HG03159 (cell line): ENCODE results near the gene LHX8.
A peak's percentile ranks its signal among the peaks of the same experiment; 100 is the strongest.
"Not testable (repeated sequence)": the region's sequence is repeated elsewhere in the genome, so short reads cannot be mapped to it uniquely, and the experiment has no call there.

Experiments used
- ATAC-seq: cut with Tn5 transposase; IDR thresholded peaks from one replicate; pipeline ENCODE4 v1.9.1; 2021; ENCODE audit warnings: mild to moderate bottlenecking, moderate library complexity; ENCODE audit not compliant: unreplicated experiment

The LHX8 gene

DNA sequence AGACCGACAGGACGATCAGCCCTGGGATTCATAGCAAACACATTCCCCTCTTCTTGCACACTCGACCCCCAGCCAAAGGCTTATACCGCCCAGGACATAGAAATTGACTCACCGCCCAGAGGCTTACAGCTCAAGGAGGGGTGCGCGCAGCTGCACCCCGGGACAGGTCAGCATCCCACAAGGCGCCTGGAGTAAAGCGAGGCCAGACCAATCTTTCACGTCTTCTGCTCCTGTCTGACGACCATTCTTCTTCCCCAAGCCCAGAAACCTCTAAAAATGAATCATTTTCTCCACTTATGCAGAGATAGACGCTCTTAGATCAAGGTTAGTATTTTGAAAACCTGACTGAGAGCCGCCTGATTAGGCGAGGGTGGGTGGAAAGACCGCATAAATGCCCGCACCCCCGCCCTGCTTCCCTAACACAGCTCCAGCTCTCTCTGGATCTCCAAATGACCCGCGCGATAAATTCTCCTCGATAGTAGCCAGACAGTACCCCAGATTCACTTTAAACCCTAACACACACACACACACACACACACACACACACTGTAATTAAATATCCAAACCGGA, 1.9 kb upstream of the LHX8 start:
- no peak for ATAC-seq

DNA sequence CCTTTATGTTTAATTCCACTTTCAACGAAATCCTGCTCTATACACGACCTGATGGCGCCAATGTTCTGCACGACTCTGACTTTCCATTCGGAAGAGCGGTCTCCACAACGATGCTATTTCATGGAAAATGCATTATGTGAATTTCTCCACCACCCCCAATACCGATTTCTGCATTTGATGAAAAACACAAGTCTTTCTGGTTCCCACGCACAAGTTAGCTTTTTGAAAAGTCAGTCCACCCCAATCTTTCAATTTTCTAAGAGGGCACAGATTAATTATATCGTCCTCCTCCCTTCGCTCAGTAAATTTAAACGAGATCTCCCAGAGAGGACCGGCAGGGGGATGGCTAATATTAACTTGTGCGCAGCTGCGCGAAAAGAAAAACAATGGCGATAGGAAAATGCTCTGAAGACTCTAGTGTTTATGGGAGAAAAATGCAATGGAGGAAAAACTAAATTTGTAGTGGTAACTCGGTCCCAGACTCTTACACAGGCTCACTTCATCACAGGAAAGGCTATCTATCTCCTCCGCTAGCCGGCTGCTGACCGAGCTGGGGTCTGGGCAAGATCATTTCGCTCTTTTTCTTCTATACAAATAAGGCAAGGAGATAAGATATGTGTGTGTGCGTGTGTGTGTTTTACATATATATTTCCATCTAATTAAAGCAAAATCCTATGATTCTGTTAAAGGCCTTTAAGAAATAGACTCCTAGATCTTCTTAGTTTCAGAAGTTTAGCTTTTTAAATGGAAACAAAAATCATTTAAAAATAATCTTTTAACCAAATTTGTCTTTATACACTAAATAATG, 1.2 kb upstream of the LHX8 start:
- no peak for ATAC-seq

DNA sequence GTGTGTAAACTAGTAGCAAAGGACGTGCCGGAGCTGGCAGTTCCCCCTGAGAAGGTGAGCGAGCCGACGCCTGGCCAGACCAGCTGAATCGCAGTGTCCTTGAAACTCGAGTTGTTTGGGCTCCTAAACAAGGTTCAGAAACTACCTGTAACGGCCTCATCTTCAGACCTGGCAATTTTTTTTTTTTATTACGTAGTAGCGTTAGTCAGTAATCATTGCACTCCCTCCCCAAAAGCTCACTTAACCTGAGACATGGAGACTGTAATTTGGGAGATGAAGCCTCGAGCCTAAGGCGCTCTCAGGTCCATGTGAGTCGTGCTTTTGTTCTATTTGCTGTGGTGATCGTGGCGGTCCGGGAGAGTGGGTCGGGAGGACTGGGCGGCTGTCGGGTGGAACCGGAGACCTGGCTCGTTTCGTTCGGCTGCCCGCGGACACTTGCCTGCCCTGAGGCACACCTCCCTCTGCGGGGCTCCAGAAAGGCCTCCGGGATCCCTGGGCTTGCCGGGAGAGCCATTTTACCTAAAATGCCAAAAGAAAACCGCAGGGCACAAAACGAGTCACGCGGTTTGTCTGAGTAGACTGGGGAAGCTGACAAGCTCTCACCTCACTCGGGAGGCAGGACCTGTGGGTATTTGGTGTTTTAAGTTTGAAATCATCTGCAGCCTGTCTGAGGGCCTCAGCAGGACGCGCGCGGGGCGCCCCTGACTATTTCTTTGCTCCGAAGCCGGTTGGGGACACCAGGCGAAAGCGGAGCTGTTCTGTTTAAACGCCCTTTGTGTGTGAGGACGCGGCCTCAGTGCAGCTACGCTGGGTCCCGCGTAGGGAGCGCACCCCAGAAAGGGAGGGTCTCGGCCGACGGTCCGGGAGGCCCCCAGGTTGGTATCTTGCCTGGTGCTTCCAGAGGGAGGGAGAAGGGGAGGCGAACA, 722 bp downstream of the LHX8 start:
- ATAC-seq: no peak

DNA sequence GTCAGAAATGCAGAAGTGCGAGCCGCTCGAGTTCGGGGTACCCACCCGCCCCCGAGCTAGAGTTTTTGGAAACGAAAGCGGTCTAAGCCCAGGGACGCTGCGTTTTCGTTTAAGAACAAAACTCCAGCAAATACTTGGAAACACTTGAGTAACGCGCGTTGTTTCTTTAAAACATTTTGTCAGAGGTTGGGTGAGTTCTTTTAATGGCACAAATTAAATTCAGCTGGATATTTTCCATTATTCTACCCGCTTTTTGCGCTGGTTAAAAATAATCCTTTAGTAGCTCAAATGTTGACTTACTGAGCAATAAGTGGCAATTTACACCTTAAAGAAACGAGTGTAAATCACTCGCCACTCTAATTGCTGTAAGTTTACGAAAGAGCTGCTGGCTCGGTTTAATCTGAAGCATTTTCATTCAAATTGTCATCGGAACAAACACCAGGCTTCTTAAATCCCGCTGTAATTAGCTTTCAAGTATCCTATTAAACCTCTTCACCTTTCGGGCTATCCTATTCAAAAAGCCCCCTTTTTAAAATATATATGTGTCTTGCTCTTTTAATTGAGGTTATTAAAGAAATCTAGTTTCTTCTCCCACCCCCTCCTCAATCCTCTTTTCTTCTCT, 1.5 kb downstream of the LHX8 start:
- no peak for ATAC-seq

DNA sequence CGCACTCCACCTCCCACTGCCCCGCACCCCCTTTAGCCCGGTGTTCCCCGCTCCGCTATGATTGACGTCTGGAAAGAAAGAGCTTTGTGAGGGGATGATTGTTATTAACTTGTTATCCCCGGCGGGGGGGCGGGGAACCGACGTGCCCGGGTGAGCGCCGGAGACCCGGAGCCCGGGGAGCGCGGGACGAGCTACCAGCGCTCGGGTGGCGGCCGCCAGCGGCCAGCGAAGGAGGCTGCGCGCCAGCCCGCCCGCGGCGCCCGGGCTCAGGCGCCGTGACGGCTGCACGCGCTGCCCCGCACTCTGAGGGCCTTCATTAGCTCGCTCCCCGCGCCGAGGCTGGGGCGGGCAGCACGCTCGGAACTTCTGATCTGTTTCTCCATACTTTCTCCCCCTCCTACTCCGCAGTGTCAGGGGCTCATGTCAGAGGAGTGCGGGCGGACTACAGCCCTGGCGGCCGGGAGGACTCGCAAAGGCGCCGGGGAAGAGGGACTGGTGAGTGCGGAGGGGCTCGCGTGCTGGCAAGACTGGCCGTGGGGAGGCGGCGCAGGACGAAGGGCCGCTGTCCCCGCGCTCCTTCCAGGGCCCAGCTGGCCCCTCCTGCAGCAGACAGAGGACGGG, 2.1 kb downstream of the LHX8 start:
- no peak for ATAC-seq

DNA sequence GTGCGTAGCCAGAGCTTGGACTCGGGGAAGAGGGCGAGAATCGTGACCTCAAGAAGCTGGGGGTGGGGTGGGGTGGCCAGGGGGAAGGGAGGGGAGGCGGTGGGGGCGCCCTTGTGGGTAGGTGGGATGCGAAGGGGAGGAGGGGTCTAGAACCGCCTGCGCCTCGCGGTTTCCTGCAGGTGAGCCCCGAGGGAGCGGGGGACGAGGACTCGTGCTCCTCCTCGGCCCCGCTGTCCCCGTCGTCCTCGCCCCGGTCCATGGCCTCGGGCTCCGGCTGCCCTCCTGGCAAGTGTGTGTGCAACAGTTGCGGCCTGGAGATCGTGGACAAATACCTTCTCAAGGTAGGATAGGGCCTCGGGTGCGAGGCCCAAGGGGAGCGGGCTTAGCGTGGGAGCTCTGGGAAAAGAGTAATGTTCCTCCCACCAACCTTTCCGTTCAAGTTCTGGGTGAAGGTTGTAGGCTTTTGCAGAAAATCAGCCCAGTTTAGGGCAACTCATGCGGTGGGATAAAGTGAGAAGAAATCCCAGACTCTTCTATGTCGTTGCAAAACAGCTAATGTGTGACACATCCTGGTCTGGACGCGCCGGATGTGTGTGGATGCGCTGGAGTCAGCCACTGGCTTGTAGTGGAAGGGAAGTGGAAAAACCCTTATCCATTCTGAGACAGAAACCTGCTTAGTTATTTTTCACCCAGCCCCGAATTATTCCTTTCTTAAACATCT, 2.9 kb downstream of the LHX8 start:
- no peak for ATAC-seq

DNA sequence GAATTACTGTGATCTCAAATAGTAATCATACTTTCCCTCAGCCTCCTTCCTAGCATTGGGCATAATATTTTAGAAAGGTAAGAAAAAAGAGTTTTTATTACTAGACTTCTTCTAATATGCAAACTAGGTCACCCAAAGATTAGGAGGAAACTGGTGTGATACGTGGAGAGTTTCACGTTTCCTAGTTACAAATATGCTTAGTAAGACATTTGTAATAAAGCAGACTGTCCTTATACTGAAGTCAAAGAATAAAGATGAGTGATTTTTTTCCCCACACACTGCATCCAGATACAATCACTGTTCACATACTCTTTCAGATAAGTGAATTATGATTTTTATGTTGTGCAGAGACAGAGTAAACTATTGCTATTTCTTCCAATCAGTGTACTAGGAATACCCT, 17.9 kb downstream of the LHX8 start:
- no peak for ATAC-seq

DNA sequence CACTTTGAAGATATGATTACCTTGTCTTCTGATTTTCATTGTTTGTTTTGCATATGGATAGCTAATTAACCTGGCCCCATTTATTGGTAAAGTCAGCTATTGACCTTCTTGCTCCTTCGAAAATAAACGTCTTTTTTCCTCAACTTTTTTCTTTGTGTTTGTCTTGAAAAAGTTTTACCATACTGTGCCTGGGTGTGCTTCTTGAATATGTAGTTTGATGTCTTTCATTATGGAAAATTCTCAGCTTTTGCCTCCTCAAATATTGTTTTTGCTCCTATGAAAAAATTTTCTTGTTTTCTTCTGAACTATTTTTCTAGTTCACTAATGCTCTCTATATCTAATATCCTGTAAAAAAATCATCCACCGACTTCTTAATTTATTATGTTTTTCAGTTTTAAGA, 25.0 kb downstream of the LHX8 start:
- ATAC-seq: no peak

DNA sequence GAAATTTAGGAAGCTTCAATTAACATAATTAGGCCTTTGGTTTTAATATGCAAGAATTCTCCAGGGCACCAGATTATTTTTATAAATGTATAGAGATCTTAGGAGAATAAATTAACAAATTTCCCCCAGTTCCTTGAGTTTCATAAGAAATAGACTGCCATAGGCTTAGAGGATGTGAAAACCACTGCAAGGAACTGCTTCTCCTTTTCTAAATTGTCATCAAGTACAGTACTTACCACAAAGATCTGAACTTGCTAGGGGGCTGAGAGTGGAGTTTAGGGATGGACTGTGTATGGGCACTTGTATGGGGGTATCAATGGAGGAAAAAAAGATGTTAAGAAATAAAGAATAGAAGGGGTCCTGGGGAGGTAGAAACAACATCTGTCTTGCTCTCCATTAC, 31.1 kb downstream of the LHX8 start:
- peak; percentile 69 for ATAC-seq

DNA sequence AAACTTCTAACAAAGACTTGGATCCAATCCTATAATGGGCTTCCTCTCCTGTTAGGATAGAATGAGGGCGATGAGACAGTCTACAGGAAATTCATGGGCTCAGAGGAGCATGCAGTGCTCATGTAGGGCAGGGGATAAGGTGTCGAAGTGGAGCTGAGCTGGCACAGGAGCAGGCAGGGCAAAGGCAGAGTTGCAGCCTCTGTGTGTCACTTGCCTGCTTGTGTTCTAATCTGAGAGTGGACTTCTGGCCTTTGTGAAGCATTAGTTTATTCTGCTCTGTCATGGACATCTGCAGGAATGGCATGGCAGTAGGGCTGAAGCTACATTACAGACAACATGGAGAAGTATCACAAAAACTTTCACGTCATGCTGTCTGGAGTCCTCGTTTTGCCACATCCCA, 32.6 kb downstream of the LHX8 start:
- no peak for ATAC-seq

DNA sequence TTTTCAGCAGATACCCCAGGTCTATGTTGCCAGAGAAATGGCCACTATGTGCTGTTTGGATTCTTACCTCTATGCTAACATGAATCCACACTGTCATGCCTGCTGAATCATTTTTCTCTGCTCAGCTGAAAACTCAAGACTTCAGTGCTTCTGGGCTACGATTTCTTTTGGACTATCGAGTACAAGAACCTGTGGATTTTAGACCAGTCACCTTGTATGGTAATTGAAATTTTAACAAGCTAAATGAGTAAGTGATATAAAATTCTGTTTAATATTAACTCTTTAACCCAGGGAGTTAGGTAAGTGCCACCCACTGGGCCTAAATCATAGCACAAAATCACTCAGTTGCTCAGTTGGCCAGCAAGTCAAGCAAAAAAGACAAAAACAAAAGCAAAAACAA, 35.8 kb downstream of the LHX8 start:
- no peak for ATAC-seq

DNA sequence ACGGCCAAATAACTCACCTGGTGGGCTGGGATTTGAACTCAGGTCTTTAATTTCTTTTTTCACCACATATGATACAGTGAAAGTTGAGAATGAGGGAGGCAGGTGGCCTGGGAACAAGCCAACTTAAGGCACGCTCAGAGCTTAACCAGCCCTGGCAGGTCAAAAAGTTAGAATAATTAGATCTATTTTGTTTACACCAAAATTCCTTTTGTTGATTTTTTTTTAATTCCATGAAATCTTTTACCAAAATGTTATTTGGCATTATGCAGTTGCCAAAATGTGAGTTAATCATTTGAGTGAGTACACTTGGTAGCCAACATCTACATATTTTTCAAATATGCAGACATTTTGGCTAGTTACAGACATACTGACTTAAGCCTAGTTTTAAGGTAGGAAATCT, 36.8 kb downstream of the LHX8 start:
- no peak for ATAC-seq

DNA sequence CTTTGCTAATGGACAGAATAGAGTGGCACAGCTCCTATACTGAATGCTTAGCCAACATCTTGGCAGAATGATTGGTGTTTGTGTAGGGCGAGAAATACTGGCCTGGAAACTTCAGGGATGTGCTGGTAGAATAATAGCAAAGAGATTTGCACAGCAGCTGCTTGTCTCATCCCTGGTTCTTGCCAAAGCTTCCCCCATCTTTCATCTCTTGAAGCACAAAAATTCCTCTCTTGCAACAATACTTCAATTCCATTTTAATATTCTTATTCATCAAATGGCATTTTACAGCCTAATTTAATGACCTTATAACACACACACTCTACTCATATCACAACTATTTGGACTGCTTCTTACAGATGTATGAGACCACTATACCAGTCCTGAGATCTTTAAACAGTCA, 37.7 kb downstream of the LHX8 start:
- ATAC-seq: no peak

DNA sequence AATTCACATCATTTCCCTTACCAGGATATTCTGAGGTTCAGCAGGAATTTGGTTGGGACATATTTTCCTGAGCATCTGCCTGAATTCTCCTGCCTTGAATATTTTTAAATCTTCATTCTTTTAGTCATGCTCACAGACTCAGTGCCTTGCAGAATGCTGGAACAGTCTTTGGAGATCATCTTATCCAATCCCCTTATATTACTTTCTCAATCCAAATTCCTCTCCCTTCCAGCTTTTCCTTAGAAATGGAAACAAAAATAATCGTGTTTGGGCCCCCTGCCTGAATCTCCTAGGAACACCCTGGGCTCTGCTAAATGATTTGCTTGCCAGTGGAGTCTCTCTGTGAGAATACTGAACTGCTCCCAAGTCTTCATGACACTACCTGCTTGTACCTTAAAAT, 38.4 kb downstream of the LHX8 start:
- ATAC-seq: no peak

DNA sequence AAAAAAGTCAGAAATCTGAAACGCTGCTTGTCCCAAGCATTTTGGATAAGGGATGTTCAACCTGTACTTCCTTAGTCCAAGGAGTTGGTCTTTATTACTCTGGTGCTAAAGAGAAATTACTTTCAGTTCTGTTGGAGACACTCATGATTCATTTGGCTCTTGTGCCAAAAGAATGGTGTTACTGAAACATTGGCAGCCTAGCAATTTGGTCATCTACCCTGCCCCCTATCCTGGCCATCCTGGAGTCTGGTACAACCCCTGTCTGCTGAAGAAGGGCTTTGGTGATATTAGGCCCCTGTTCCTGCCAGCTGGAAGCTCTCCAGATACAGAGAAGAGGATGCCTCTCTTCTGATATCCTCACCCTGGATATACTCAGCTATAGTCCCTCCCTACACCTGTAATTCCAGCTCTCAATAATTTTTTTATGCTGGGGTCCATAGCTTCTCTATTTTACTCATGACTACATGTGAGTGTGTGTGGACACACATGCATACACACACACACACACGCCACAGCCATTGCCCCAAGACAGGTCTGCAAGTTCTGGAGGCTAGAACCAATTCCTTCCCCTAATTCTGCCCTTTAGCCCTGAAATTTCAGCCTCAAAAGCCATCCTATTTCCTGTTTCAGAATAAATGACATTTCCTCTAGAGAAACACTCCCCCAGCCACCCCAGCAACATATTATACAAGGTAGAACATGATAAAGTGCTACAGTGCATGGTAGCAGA, 40.0 kb downstream of the LHX8 start:
- no peak for ATAC-seq

DNA sequence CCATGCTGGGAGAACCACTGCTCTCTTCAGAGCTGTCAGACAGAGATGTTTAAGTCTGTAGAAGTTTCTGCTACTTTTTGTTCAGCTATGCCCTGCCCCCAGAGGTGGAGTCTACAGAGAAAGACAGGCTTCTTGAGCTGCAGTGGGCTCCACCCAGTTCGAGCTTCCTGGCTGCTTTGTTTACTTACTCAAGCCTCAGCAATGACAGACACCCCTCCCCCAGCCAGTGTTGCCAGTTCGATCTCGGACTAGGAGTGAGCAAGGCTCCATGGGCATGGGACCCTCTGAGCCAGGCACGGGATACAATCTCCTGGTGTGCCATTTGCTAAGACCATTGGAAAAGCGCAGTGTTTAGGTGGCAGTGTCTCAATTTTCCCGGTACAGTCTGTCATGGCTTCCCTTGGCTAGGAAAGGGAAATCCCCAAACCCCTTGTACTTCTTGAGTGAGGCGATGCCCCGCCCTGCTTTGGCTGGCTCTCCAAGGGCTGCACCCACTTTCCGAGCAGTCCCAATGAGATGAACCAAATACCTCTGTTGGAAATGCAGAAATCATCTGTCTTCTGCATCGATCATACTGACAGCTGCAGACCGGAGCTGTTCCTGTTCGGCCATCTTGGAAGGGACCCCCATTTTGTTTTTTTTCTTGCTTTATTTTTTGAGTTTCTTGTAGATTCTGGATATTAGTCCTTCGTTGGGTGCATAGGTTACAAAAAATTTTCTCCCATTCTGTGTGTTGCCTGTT, 47.2 kb downstream of the LHX8 start:
- ATAC-seq: not testable (repeated sequence)

DNA sequence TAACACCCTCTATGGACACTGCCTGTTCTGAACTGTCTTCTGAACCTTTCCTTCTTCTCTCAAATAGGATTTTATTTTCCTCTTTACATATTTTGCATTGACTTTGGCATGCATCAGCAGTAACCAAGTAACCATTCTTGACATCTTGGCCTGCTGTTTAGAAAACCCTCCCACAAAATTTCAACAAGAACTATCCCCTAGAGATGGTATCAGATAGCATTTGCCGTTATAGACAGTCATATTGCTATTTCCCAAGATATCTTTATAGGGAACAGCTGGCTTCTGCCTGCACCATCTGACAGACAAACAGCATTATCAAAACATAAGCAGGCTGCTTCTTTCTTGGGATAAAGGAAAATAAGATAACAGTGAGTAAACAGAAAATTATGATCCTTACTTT, 54.7 kb downstream of the LHX8 start:
- no peak for ATAC-seq

DNA sequence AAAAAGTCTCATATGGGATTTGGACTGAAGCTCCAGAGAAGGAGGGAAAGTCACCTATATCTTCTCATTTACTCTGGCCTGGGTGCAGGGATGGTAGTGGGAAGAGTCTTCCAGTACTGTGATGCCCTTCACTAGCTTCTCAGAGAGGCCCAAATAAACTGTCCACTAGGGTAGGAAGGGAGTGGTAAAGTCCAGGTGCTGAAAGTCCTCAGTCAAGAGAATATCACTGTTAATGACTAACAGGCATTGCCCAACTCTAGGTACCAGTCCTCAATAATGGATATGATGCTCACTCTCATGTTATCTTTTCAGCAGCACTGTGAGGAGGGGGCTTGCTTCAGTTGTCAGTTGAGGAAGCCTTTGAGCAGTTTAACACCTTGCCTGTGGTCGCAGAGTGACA, 64.0 kb downstream of the LHX8 start:
- no peak for ATAC-seq

DNA sequence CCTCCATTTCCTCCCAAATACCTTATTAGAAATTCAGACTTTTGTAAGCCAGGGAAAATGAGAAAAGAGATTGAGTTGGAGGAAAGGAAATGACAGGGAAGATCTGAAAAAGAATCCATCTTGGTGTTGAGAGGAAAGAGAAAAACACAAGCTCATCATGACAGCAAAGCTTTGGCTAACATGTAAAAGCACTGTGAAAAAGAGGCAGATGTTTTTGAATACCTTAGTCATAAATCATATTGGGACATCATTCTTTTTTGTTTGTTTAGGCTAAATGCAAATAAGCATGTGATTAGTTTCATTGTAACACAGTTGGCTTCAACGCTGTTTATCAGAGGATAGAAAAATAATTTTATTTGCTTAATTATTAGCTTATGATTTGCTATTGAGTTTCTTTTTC, 64.6 kb downstream of the LHX8 start:
- ATAC-seq: no peak
